ENCODE results near the gene HELZ2. TPM values are rescaled to one million over a fixed set of nuclear protein-coding genes. Genes with fewer than 3 reads are reported as not detected.
"Not testable (repeated sequence)": the region's sequence is repeated elsewhere in the genome, so short reads cannot be mapped to it uniquely, and the experiment has no call there.

HELZ2 gene
- total RNA-seq, 1 donor from 2014 or later: 58.1 TPM

DNA sequence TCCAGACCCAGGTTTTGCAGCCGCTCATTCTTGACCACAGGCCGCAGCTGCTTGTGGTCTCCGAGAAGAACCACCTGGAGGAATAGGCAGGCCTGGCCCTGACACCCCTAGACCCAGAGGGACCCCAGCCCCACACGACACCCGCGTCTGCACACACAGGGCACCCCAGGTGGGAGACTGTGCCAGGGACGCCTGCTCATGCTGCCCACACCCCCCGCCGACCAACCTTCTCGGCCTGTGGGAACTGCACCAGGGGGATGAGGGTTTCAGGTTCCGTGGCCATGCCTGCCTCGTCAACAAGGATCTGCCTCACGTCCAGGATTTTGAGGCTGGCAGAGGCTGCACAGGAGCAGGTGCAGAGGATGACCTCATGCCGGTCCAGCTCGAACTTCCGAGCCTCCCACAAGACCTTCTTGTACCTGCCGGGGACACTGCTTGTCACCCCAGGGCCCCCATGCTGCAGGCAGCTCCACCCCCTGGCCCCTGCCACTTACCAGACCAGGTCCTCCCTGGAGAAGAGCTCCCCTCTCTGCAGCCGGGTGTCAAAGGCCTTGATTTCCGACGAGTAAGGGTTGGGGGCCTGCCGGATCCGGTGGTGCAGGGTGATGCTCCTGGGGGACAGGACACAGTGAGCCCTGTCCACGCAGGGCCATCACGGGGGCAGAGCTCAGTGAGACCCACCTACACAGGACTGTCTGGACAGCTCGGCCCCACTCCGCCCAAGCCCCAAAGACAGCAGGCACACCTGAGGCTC lies 13.0 kb downstream of the HELZ2 start:
- Histone ChIP-seq H3K4me3 (no peak overlapping the region), H3K36me3 (peaks cover 55 to 70% of the 10 kb centered on the region in 2 donors), H3K27ac (no peak overlapping the region), H3K9me3 (no peaks in the 10 kb centered on the region), H3K27me3 (no peaks in the 10 kb centered on the region), H3K4me1 (no peaks in the 10 kb centered on the region)
- DNase-seq (ENCODE audit: low spot score in 2 of 2): no peak
- intact Hi-C loops (cut with DNase I): no loop called here
- TF ChIP-seq, protein P1, sequence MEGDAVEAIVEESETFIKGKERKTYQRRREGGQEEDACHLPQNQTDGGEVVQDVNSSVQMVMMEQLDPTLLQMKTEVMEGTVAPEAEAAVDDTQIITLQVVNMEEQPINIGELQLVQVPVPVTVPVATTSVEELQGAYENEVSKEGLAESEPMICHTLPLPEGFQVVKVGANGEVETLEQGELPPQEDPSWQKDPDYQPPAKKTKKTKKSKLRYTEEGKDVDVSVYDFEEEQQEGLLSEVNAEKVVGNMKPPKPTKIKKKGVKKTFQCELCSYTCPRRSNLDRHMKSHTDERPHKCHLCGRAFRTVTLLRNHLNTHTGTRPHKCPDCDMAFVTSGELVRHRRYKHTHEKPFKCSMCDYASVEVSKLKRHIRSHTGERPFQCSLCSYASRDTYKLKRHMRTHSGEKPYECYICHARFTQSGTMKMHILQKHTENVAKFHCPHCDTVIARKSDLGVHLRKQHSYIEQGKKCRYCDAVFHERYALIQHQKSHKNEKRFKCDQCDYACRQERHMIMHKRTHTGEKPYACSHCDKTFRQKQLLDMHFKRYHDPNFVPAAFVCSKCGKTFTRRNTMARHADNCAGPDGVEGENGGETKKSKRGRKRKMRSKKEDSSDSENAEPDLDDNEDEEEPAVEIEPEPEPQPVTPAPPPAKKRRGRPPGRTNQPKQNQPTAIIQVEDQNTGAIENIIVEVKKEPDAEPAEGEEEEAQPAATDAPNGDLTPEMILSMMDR (IDR thresholded peaks at IDR 0.05): no peak

DNA sequence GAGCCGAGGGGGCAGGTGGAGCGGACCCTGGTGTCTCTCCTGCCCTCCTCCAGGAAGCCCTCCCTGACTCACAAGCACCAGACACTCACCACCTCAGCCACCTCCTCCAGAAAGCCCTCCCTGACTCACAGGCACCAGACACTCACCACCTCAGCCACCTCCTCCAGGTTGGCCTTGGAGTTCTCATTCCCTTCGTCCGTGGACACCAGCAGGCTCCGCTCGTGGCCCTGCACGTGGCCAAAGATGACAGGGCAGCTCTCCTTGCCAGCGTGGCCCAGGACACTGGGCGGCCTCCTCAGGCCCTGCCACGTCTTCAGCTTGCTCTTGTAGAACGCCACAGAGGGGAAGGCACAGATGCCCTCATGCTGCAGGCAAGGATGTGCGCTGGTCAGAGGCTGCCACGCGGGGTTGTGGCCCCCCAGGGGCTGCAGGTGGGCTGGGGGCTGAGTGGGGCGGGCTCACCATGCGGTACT lies 13.7 kb downstream of the HELZ2 start:
- DNase-seq (ENCODE audit: low spot score in 2 of 2): no peak
- H3K27ac ChIP-seq: no peak overlapping the region

DNA sequence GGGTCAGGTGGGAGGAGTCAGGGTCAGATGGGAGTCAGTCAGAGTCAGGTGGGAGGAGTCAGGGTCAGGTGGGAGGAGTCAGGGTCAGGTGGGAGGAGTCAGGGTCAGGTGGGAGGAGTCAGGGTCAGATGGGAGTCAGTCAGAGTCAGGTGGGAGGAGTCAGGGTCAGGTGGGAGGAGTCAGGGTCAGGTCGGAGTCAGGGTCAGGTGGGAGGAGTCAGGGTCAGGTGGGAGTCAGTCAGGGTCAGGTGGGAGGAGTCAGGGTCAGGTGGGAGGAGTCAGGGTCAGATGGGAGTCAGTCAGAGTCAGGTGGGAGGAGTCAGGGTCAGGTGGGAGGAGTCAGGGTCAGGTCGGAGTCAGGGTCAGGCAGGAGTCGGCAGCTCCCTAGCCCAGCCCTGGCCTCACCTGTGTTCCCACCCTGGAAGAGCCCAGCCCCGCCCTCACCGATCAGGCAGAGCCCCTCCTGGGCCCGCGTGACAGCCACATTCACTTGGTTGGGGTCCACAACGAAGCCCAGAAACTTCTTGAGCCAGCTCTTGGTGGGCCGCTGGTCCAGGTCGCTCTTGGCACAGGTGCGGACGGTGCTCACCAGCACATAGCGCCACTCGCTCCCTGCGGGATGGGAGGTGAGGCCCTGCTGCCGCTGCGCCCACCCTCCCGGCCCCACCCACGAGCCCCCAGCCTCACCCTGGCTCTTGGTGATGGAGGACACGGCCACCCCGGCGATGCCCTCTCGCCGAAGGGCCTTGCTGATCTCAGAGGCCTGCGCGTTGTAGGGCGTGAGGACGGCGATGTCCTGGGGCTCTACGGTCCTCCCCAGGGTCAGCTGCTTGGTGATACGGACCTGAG lies 14.3 kb downstream of the HELZ2 start:
- H3K27ac ChIP-seq; intact Hi-C loops (cut with DNase I); H3K4me3 ChIP-seq; H3K27me3 ChIP-seq; H3K9me3 ChIP-seq; DNase-seq (ENCODE audit: low spot score in 2 of 2); H3K4me1 ChIP-seq: not testable (repeated sequence)
- H3K36me3 ChIP-seq: peaks cover 47 to 58% of the 10 kb centered on the region in 2 donors

More for the DNA sequence above, 13.7 kb downstream of the HELZ2 start:
- H3K4me3 ChIP-seq: no peak overlapping the region
- TF ChIP-seq, protein P1 (IDR thresholded peaks at IDR 0.05): no peak
- H3K27me3 ChIP-seq: no peaks in the 10 kb centered on the region
- peaks cover 53 to 64% of the 10 kb centered on the region in 2 donors for H3K36me3 ChIP-seq
- no peaks in the 10 kb centered on the region for H3K9me3 ChIP-seq
- intact Hi-C loops (cut with DNase I): no loop called here
- H3K4me1 ChIP-seq: no peaks in the 10 kb centered on the region

DNA sequence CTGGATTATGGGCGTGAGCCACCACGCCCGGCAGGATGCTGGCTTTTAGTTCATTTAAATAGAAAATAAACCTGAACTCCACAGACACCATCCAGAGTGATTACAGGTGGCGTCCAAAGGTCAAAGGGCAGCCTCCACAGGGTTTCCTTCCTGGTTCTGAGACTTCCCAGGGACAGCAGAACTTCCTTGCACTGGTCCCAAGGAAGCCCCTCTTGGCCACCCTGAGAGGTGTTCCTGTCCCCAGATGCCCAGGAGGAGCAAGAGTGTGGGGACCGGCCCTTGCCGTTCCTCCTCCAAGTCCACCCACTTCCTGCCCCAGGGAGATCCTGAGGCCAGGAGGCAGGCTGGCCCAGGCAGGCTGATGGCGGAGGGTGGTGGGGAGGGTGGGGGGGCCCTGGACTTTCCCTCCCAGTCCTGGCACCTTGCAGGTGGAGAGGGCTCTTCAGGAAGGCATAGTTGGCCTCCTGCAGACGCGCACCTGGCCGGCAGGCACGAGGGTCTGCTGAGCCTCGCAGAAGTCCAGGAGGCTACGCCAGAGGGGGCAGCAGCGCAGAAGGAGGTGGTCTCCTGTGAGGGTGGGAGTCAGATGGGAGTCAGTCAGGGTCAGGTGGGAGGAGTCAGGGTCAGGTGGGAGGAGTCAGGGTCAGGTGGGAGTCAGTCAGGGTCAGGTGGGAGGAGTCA lies 15.1 kb downstream of the HELZ2 start:
- Histone ChIP-seq H3K4me1 (peaks cover 1 to 3% of the 10 kb centered on the region in 2 donors), H3K27ac (no peak overlapping the region), H3K4me3 (no peak overlapping the region), H3K36me3 (peaks cover 39 to 51% of the 10 kb centered on the region in 2 donors), H3K27me3 (no peaks in the 10 kb centered on the region), H3K9me3 (no peaks in the 10 kb centered on the region)
- TF ChIP-seq, protein P1 (IDR thresholded peaks at IDR 0.05): no peak
- intact Hi-C loops (cut with DNase I): no loop called here
- DNase-seq (ENCODE audit: low spot score in 2 of 2): no peak

DNA sequence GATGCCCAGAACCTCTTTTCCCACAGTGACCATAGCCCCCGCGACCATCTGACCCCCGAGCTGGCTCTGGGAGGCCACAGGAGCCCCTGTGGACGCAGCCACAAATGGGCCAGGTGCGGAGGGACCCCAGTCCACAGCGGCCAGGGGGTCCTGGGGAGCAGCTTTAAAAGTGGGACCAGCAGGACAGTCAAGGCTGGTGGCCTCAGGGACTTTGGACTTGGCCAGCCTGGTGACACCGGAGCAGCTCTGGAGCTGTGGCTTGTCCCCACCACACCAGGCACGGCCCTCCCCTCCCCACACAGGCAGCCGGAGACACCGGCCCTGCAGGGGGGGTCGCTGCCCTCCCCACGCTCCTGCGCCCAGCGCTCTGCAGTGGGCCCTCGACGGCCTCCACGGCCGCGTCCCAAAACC lies 16.6 kb downstream of the HELZ2 start:
- H3K27me3 ChIP-seq: no peaks in the 10 kb centered on the region
- DNase-seq (ENCODE audit: low spot score in 2 of 2): no peak
- no peak overlapping the region for H3K4me3 ChIP-seq
- no peak overlapping the region for H3K27ac ChIP-seq
- TF ChIP-seq, protein P1 (IDR thresholded peaks at IDR 0.05): no peak
- peaks cover 3 to 6% of the 10 kb centered on the region in 2 donors for H3K4me1 ChIP-seq
- intact Hi-C loops (cut with DNase I): no loop called here
- no peaks in the 10 kb centered on the region for H3K9me3 ChIP-seq
- H3K36me3 ChIP-seq: peaks cover 28 to 37% of the 10 kb centered on the region in 2 donors

Data from ascending aorta (tissue), 2 donors.